Epidermal melanocyte (primary cell): Measurements from ENCODE around the gene R3HDML.
"Not testable (repeated sequence)": the region's sequence is repeated elsewhere in the genome, so short reads cannot be mapped to it uniquely, and the experiment has no call there.

Experiments
- DNase-seq: peaks from one replicate; pipeline ENCODE4 v3.0.0; 2011; ENCODE audit warnings: low spot score; ENCODE audit not compliant: insufficient read length

The R3HDML gene, protein sequence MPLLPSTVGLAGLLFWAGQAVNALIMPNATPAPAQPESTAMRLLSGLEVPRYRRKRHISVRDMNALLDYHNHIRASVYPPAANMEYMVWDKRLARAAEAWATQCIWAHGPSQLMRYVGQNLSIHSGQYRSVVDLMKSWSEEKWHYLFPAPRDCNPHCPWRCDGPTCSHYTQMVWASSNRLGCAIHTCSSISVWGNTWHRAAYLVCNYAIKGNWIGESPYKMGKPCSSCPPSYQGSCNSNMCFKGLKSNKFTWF

GRCh38 chr20:44336725-44337380, at the start of gene R3HDML:
TSS of gene R3HDML (plus strand) at chr20:44337043. CDS start at chr20:44337158, 115 bp downstream.
- no peak for DNase-seq

GRCh38 chr20:44287272-44288097, 49.4 kb upstream of the R3HDML start:
- no peak for DNase-seq

GRCh38 chr20:44288252-44288651, 48.6 kb upstream of the R3HDML start:
- DNase-seq, result no peak

DNA sequence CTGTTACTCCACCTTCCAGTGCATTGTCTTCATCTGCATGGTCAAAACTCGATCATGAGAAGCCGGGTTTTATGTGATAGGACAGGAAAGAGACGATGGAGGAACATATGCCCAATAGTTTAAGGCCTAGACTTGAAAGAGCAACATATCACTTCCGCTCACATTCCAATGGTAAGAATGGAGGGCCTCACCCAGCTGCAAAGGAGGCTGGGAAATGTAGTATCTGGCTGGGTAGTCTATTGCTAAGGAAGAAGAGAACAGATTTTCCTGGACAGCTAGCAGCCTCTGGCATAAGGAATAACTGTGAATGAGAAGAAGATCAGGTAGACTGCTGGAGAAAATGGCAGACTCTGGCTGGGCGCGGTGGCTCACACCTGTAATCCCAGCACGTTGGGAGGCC, 45.1 kb upstream of the R3HDML start:
- no peak for DNase-seq

GRCh38 chr20:44296011-44296410, 40.8 kb upstream of the R3HDML start:
- no peak for DNase-seq

- no peak for DNase-seq
Observed at GRCh38 chr20:44297721-44298120, 39.1 kb upstream of the R3HDML start.

- not testable (repeated sequence) for DNase-seq
Observed at GRCh38 chr20:44299011-44299535, 37.8 kb upstream of the R3HDML start.

DNA sequence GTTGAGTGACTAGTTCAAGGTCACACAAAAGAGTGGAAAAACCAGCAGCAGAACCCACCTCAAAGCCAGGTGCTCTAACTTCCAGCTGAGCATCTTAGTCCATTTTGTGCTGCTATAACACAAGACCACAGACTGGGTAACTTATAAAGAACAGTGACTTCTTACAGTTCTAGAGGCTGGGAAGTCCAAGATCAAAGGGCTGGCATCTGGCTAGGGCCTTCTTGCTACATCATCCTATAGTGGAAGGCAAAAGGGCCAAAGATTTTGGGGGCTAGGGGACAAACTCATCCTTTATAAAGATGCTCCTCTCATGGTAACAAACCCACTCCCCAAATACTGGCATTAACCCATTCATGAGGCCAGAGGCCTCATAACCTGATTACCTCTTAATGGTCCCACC, 35.6 kb upstream of the R3HDML start:
- no peak for DNase-seq

DNA sequence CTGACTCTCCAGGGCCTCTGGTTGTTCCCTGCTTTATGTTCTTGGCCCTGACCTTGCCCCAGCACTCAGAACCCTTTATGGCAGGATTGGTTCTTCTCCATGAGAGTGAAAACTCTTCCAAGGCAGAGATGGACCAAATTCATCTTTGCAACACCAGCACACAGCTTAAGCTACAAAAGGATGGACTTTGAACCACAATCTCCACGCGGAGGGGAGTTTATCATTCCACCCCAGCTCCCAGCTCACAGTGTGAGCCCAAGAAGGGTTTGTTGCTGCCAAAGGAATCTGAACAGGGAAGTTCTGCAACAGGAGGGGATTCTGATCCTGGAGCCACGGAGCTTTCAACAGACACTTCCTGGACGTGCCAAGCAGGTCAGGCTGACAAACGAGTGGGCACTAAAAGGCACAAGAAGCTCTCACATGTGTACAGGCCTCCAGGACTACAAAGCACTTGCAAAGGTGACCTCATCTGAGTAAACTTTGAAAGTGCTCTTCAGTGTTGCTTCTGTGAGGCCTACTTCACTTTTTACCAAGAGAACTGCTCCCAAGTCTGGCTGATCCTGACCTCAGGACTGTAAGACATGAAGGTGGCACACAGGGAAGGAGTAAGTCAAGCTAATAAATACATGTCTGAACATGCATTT, 34.7 kb upstream of the R3HDML start:
- no peak for DNase-seq

DNA sequence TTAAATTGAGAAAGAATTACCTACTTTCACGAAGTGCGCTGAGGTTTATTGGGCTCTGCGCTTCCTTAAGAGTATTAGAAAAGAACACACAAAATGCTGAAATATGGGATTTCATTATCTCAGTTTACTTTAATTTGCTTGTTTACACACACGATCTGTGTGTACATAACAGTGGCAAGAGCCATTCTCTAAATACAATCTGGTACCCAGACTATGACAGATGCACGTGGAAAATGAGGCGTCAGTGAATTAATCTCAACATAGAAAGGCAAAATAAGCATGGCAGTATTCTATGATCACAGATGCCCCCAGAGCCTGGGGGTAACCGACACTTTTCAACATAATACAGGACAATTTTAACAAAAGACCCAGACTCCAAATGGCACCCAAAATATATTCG, 34.1 kb upstream of the R3HDML start:
- DNase-seq, result no peak

GRCh38 chr20:44304383-44304782, 32.5 kb upstream of the R3HDML start:
- DNase-seq, result no peak

DNA sequence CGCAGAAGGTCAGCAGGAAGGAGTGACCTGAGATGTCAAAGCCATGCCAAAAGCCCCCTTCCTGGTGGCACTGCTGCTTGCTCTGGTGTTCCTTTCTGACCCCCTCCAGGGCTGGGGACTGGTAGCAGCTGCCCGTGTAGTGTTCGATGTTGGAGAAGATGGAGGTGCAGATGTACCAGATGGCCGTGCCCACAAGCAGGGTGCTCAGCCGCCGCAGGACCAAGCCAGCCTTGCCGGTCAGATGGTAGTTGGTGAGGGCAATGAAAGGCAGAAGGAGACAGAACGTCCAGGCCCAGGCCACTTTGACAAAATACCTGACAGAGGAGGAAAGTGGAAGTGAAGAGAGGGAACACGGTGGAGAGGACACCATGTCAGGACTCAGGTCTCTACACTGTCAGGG, 29.9 kb upstream of the R3HDML start:
- no peak for DNase-seq

- peak; percentile 58 for DNase-seq
Observed at GRCh38 chr20:44309763-44310663, 26.8 kb upstream of the R3HDML start.

DNA sequence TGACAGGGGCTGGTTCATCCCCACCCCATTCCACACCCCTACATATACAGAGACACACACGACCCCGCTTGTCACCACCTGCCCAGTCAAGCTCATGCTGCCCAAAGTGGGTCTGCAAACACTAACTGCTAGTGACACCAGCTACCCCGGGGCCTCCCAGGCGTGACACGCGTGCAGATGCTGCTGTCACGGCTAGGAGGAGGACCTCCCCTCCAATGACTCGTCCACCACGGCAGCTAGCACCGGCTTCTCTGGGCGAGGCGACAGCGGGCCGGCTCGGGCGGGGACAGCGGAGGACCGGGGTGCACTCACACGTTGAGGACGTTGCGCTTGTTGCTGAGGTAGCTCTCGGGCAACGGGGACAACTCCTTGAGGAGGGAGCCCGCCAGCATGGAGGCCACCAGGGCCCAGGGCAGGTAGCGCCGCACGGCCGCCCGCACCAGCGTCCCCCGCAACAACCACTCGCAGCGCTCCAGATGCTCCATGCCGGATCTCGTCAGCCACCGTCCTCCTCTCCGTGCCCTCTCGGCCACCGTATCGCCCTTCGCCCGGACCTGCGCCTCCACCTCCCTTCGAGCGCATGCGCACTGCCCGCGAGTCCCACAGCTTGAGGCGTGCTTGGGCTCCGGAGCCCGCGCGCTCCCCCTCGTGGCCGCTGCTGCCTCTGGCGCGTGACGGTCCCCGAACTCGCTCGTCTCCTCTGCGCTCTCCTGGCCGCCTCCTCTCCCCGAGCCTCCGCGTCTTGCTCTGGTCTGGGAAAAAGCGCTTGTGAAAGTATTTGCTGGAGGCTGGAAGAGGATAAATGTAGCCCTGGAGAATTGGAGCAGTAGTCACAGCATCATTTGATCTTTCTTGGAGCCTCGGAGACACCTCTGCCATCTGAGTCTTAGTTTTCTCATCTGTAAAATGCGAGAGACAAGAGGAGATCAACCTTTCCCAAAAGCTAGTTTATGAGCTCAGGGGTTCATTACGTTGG, 25.9 kb upstream of the R3HDML start, which contains the start of gene FITM2:
TSS of gene FITM2 (minus strand) at position 539 of the 976 bp plus-strand sequence. CDS start at position 485, 54 bp downstream.
- peak; percentile 99 for DNase-seq

GRCh38 chr20:44314870-44315269, 22.0 kb upstream of the R3HDML start:
- no peak for DNase-seq

DNA sequence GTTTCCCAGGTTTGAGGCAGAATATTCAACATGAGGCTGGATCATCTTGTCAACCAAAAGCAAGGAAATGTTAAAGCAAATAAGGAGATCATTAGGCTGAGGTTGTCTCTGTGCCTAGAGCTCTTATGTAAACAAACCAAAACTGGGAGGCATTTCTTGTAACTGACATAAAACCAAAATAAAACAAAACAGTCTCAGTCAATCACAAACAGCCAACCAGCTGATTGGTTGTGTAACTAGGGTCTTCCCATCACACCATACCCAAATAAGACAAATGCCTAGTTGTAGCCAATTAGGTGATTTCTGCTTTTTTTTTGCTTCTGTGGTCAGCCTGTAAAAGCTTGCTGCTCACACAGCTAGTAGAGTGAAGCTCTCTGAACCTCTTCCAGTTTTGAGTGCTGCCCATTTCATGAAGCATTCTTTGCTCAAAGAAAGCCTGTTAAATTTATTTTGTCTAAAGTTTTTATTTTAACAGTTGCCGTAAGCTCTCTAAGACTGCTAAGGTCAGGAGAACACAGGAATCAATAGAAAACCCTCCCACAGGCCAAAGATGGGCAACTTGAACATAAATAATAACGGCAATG, 16.9 kb upstream of the R3HDML start:
- DNase-seq, result no peak

DNA sequence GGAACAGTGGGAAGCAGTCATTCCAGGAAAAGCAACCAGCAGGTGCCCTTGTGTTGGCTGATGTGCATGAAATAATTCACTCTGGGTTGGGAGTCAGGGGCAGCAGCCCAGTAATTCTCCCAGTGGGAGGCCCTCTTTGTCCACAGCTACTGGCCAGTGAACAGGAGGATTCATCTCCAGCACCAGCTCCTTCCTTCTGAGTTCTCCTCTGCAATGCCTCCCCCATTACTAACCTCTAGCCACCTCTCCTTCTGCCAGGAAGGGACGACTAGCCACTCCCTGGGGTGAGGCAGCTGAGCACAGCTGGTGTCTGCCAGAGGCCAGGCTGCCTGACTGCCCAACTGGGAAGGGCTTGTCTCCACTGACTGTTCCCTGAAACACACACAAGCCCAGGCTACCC, 12.5 kb upstream of the R3HDML start:
- no peak for DNase-seq

DNA sequence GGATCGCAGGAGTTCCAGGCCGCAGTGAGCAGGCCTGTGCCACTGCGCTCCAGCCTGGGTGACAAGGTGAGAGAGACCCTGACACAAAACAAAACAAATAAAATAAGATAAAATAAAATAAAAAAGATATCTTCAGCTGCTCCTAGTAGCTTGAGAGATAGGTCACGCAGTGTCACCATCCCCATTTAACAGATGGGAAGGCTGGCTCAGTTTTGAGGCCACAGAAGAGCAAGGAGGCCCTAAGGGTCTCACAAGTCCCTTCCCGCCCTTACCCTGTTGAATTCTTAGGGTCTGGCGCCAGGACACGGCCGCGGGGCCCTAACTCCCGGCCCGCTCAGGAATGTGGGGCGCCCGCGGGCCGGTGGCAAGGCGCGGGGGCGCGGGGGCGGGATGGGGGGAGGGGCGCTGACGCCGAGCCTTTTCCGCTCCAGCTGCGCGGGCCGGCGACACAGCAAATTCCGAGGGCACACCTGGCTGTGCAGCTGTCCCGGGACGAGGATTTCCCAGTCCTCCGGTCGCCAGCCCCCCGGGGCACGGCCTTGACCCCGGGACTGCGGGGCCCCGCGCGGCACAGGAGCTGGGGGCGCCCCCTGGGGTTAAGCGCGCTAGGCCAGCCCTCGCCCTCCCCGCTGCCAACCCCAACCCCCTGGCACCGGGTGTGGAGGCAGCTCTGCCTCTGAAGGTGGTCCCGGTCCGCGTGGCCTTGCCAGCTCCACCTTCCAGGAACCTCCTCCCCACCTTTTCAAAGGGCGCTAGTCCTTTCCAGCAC, 10.3 kb upstream of the R3HDML start:
- DNase-seq, result no peak
